Muscle of arm (tissue), 12 donors: Measurements from ENCODE around the gene DCANP1. TPM values are rescaled to one million over a fixed set of nuclear protein-coding genes. Genes with fewer than 3 reads are reported as not detected.

ENCODE experiments used
- DNase-seq: peaks from one replicate; pipeline ENCODE4 v3.0.0-alpha.2; 2013
- polyA plus RNA-seq, 12 donors: library from polyadenylated mRNA; unstranded; fragments of 120-200 nt; gene quantifications; one replicate each; pipeline ENCODE4 v1.2.1, GENCODE V29; 2013; ENCODE audit not compliant: insufficient read length in 12 of 12

The DCANP1 gene
- polyA plus RNA-seq, 12 donors = 0.07 to 0.87 (median 0.11) TPM; not detected in 5

- DNase-seq = no peak
Observed at GRCh38 chr5:135442431-135443160, 4.6 kb downstream of the DCANP1 start.

GRCh38 chr5:135441919-135442318 lies 5.2 kb downstream of the DCANP1 start:
- no peak for DNase-seq

- DNase-seq = no peak
Observed at GRCh38 chr5:135441350-135441831, 5.8 kb downstream of the DCANP1 start.

- DNase-seq = no peak
Observed at GRCh38 chr5:135440916-135441315, 6.2 kb downstream of the DCANP1 start.

- no peak for DNase-seq
Observed at GRCh38 chr5:135439231-135440205, 7.6 kb downstream of the DCANP1 start.

- DNase-seq = no peak
Observed at GRCh38 chr5:135438636-135439221, 8.4 kb downstream of the DCANP1 start.

- no peak for DNase-seq
Observed at GRCh38 chr5:135437796-135438560, 9.2 kb downstream of the DCANP1 start.

- DNase-seq = no peak
Observed at GRCh38 chr5:135437422-135437795, 9.7 kb downstream of the DCANP1 start.

GRCh38 chr5:135436951-135437418 lies 10.2 kb downstream of the DCANP1 start:
- DNase-seq = no peak

- DNase-seq = no peak
Observed at GRCh38 chr5:135435467-135436330, 11.4 kb downstream of the DCANP1 start.

GRCh38 chr5:135434591-135435466 lies 12.3 kb downstream of the DCANP1 start:
- no peak for DNase-seq

- DNase-seq = no peak
Observed at GRCh38 chr5:135433681-135434426, 13.3 kb downstream of the DCANP1 start.

- DNase-seq = no peak
Observed at GRCh38 chr5:135432113-135432512, 15.0 kb downstream of the DCANP1 start.

GRCh38 chr5:135430135-135430437 lies 17.1 kb downstream of the DCANP1 start:
- no peak for DNase-seq

- DNase-seq = no peak
Observed at GRCh38 chr5:135429301-135430134, 17.6 kb downstream of the DCANP1 start.

- no peak for DNase-seq
Observed at GRCh38 chr5:135428586-135428985, 18.6 kb downstream of the DCANP1 start.
